K562 (cell line): ENCODE measurements around the gene PRKX. TPM values are rescaled to one million over a fixed set of nuclear protein-coding genes. Genes with fewer than 3 reads are reported as not detected.

Experiments
- C11orf30 ChIP-seq: fragments of 450-650 bp; IDR thresholded peaks from 2 replicates; pipeline ENCODE4 v1.6.1; 2016; ENCODE audit warnings: low read depth, mild to moderate bottlenecking
- CBFA2T3 ChIP-seq: fragments of 450-650 bp; IDR thresholded peaks from 2 replicates; pipeline ENCODE4 v1.6.1; 2017
- CBX3 ChIP-seq, 2 experiments: IDR thresholded peaks; 1 replicate in 1 of 2; 2 replicates in 1 of 2; pipeline ENCODE4 v1.6.1; 2012; ENCODE audit warnings: inconsistent platforms in 2 of 2, low read length in 2 of 2, borderline replicate concordance in 1 of 2, control low read depth in 1 of 2
- CC2D1A ChIP-seq: fragments of 450-650 bp; IDR thresholded peaks from 2 replicates; pipeline ENCODE4 v1.6.1; 2017; ENCODE audit warnings: mild to moderate bottlenecking
- MEIS2 ChIP-seq: fragments of 450-650 bp; IDR thresholded peaks from 2 replicates; pipeline ENCODE4 v1.6.1; 2014; ENCODE audit warnings: mild to moderate bottlenecking; ENCODE audit not compliant: partially characterized antibody
- NFIC ChIP-seq: fragments of 450-650 bp; IDR thresholded peaks from 2 replicates; pipeline ENCODE4 v1.6.1; 2017; ENCODE audit warnings: mild to moderate bottlenecking, inconsistent platforms
- NFRKB ChIP-seq: fragments of 450-650 bp; IDR thresholded peaks from 2 replicates; pipeline ENCODE4 v1.6.1; 2016; ENCODE audit warnings: low read depth
- NR2C2 ChIP-seq, 2 experiments: fragments of 200-800 bp in 1 of 2; sonication (Bioruptor generic) in 1 of 2; sonication (generic) in 1 of 2; formaldehyde crosslinking in 1 of 2; IDR thresholded peaks; 2 replicates each; pipeline versions ENCODE4 v1.6.1 to v1.8.0; 2016 to 2022; ENCODE audit warnings: mild to moderate bottlenecking in 1 of 2, missing compliant biosample characterization in 1 of 2, missing genetic modification characterization in 1 of 2, missing genetic modification reagents in 1 of 2
- PHF8 ChIP-seq: fragments of 200-600 bp; sonication (generic); IDR thresholded peaks from 2 replicates; pipeline ENCODE4 v1.6.1; 2012; ENCODE audit warnings: mixed run types, mild to moderate bottlenecking, inconsistent platforms, low read length, moderate library complexity, borderline replicate concordance
- SIN3A ChIP-seq, 2 experiments: fragments of 150-350 bp in 1 of 2; IDR thresholded peaks; 2 replicates each; pipeline ENCODE4 v1.6.1; 2011 to 2016; ENCODE audit warnings: borderline replicate concordance in 2 of 2, low read depth in 2 of 2, low read length in 2 of 2, mild to moderate bottlenecking in 2 of 2, moderate library complexity in 2 of 2; ENCODE audit not compliant: control insufficient read depth in 1 of 2
- SNIP1 ChIP-seq: fragments of 450-650 bp; IDR thresholded peaks from 2 replicates; pipeline ENCODE4 v1.7.1; 2017; ENCODE audit warnings: low read depth, mild to moderate bottlenecking
- SP2 ChIP-seq: IDR thresholded peaks from 2 replicates; pipeline ENCODE4 v1.6.1; 2011; ENCODE audit warnings: mild to moderate bottlenecking, low read depth, low read length, moderate library complexity; ENCODE audit not compliant: poor library complexity, severe bottlenecking; ENCODE audit errors: extremely low read depth
- TEAD4 ChIP-seq, 2 experiments: sonication (generic) in 1 of 2; formaldehyde crosslinking in 1 of 2; IDR thresholded peaks; 2 replicates each; pipeline versions ENCODE4 v1.6.1 to v1.8.0; 2012 to 2022; ENCODE audit warnings: borderline replicate concordance in 1 of 2, inconsistent platforms in 1 of 2, low read length in 1 of 2, mild to moderate bottlenecking in 1 of 2, missing genetic modification reagents in 1 of 2
- ZNF224 ChIP-seq: sonication (generic); formaldehyde crosslinking; IDR thresholded peaks from 2 replicates; pipeline ENCODE4 v1.8.0; 2022; ENCODE audit warnings: mild to moderate bottlenecking, missing genetic modification reagents
- polyA plus RNA-seq, 8 experiments: library from polyadenylated mRNA; depleted of rRNA in 4 of 8; stranded (reverse) in 5 of 8; unstranded in 3 of 8; fragments of >200 nt; fragmentation: Nextera tagmentation in 2 of 8; fragmentation: Illumina TruSeq in 1 of 8; extraction: Ambion mirVana in 2 of 8; extraction: Trizol in 1 of 8; gene quantifications; 2 replicates each; pipeline versions ENCODE4 v1.2.1 to v1.2.3, GENCODE V29; 2011 to 2014; ENCODE audit warnings: inconsistent platforms in 1 of 8, missing spikeins in 1 of 8
- total RNA-seq, 7 experiments: library from RNA; depleted of rRNA in 6 of 7; stranded (reverse); fragments of >200 nt in 6 of 7; fragmentation: Illumina TruSeq in 2 of 7; extraction: Trizol in 2 of 7; gene quantifications; 2 replicates each; pipeline versions ENCODE4 v1.2.1 to v1.2.3, GENCODE V29; 2011 to 2021; ENCODE audit warnings: low replicate concordance in 1 of 7
- TF ChIP-seq, protein P1 (sequence below): fragments of 450-650 bp; formaldehyde crosslinking; conservative IDR thresholded peaks from 2 replicates; pipeline ENCODE4 v1.4.0; 2022; ENCODE audit warnings: mild to moderate bottlenecking, missing genetic modification characterization
- TF ChIP-seq, protein P2 (sequence below): sonication (generic); formaldehyde crosslinking; IDR thresholded peaks from 2 replicates; pipeline ENCODE4 v1.8.1; 2023; ENCODE audit warnings: mild to moderate bottlenecking, missing genetic modification reagents, moderate library complexity
- TF ChIP-seq, protein P3 (sequence below): fragments of 450-650 bp; IDR thresholded peaks from 2 replicates; pipeline ENCODE4 v1.6.1; 2016; ENCODE audit warnings: mild to moderate bottlenecking
- TF ChIP-seq, protein P4 (sequence below): fragments of 250-450 bp; sonication (Bioruptor Pico); IDR thresholded peaks from 2 replicates; pipeline ENCODE4 v1.5.1; 2021; ENCODE audit warnings: mild to moderate bottlenecking

The PRKX gene
- total and polyA plus RNA-seq, 9 of the 15 experiments (the other 6 are each of a cell fraction or from before 2014, with no cell fraction given): 3.3 to 29.4 (median 23.7) TPM

DNA sequence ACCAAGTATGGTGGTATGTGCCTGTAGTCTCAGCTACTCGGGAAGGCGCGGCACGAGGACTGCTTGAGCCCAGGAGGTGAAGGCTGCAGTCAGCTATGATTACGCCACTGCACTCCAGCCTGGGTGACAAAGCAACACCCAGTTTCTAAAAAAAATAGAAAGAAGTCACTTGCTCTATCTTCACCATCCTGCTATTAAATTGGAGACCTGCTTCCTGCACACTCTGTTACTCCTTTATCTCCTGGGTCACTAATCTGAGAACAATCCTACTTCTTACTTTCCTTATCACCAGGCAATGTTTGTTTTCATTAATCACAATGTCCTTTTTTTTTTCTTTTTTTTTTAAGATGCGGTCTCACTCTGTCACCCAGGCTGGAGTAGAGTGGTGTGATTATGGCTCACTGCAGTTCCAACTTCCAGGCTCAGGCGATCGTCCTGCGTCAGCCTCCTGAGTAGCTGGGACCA, 16.2 kb downstream of the PRKX start (continued):
- TF ChIP-seq SNIP1 (no peak), CC2D1A (no peak), SP2 (no peak), SIN3A (IDR thresholded peaks at IDR 0.05; ENCODE audit: borderline replicate concordance in 2 of 2, control insufficient read depth in 1 of 2, low read depth in 2 of 2, low read length in 2 of 2) (no peak), PHF8 (no peak), CBFA2T3 (peak; percentile 74), NR2C2 (CRISPR knock-in tag; IDR thresholded peaks at IDR 0.05) (no peak), NR2C2 (tag; IDR thresholded peaks at IDR 0.05) (0 out of 2 replicates have a peak, but pooled peaks have one; percentile 27), CBX3 (IDR thresholded peaks at IDR 0.05; ENCODE audit: borderline replicate concordance in 1 of 2, low read length in 2 of 2) (no peak), ZNF224 (no peak), C11orf30 (no peak), NFIC (no peak), MEIS2 (peak; percentile 68), TEAD4 (IDR thresholded peaks at IDR 0.05; ENCODE audit: low read length) (peak; percentile 28; the same call in 1 of the 2 replicates), TEAD4 (CRISPR knock-in tag; IDR thresholded peaks at IDR 0.05; ENCODE audit: borderline replicate concordance) (no peak), NFRKB (no peak)
- TF ChIP-seq, protein P1, sequence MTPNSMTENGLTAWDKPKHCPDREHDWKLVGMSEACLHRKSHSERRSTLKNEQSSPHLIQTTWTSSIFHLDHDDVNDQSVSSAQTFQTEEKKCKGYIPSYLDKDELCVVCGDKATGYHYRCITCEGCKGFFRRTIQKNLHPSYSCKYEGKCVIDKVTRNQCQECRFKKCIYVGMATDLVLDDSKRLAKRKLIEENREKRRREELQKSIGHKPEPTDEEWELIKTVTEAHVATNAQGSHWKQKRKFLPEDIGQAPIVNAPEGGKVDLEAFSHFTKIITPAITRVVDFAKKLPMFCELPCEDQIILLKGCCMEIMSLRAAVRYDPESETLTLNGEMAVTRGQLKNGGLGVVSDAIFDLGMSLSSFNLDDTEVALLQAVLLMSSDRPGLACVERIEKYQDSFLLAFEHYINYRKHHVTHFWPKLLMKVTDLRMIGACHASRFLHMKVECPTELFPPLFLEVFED: no peak
- TF ChIP-seq, protein P2, sequence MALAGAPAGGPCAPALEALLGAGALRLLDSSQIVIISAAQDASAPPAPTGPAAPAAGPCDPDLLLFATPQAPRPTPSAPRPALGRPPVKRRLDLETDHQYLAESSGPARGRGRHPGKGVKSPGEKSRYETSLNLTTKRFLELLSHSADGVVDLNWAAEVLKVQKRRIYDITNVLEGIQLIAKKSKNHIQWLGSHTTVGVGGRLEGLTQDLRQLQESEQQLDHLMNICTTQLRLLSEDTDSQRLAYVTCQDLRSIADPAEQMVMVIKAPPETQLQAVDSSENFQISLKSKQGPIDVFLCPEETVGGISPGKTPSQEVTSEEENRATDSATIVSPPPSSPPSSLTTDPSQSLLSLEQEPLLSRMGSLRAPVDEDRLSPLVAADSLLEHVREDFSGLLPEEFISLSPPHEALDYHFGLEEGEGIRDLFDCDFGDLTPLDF: no peak
- TF ChIP-seq, protein P3, sequence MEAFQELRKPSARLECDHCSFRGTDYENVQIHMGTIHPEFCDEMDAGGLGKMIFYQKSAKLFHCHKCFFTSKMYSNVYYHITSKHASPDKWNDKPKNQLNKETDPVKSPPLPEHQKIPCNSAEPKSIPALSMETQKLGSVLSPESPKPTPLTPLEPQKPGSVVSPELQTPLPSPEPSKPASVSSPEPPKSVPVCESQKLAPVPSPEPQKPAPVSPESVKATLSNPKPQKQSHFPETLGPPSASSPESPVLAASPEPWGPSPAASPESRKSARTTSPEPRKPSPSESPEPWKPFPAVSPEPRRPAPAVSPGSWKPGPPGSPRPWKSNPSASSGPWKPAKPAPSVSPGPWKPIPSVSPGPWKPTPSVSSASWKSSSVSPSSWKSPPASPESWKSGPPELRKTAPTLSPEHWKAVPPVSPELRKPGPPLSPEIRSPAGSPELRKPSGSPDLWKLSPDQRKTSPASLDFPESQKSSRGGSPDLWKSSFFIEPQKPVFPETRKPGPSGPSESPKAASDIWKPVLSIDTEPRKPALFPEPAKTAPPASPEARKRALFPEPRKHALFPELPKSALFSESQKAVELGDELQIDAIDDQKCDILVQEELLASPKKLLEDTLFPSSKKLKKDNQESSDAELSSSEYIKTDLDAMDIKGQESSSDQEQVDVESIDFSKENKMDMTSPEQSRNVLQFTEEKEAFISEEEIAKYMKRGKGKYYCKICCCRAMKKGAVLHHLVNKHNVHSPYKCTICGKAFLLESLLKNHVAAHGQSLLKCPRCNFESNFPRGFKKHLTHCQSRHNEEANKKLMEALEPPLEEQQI: no peak
- TF ChIP-seq, protein P4, sequence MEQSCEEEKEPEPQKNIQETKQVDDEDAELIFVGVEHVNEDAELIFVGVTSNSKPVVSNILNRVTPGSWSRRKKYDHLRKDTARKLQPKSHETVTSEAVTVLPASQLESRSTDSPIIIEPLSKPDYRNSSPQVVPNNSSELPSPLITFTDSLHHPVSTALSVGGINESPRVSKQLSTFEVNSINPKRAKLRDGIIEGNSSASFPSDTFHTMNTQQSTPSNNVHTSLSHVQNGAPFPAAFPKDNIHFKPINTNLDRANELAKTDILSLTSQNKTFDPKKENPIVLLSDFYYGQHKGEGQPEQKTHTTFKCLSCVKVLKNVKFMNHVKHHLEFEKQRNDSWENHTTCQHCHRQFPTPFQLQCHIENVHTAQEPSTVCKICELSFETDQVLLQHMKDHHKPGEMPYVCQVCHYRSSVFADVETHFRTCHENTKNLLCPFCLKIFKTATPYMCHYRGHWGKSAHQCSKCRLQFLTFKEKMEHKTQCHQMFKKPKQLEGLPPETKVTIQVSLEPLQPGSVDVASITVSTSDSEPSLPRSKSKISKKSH: no peak
